Lower leg skin (tissue), 3 donors: Measurements from ENCODE around the gene DIP2C.

Experiments used
- POLR2A ChIP-seq, 2 donors: fragments of 450-650 bp; IDR thresholded peaks; one replicate each; pipeline ENCODE4 v1.6.1; 2016 to 2017; ENCODE audit warnings: antibody characterized with exemption in 2 of 2, mild to moderate bottlenecking in 1 of 2, moderate library complexity in 1 of 2
- TF ChIP-seq, protein P1 (sequence below), 3 donors: fragments of 450-650 bp; IDR thresholded peaks; one replicate each; pipeline ENCODE4 v1.5.1; 2016; ENCODE audit warnings: antibody characterized with exemption in 3 of 3, mild to moderate bottlenecking in 3 of 3, moderate library complexity in 2 of 3

DNA sequence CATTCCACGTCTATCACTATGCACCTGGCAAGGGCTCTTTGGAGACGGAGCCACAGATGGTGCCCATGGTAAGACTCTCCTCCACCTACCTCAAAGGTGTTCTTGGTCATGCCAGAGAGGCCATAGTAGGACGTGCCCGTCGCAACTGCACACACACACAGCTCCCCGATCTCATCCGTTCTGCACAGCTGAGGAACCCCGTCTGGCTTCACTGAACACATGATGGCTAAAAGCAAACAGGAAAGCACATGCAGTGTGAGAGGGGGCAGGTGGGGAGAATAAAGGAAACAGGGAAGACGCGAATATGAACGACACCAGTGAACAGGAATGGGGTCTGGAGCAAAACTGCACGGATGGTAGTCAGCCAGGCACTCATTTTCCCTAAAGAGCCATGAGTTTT is 323.3 kb downstream of the DIP2C start:
- TF ChIP-seq, protein P1, sequence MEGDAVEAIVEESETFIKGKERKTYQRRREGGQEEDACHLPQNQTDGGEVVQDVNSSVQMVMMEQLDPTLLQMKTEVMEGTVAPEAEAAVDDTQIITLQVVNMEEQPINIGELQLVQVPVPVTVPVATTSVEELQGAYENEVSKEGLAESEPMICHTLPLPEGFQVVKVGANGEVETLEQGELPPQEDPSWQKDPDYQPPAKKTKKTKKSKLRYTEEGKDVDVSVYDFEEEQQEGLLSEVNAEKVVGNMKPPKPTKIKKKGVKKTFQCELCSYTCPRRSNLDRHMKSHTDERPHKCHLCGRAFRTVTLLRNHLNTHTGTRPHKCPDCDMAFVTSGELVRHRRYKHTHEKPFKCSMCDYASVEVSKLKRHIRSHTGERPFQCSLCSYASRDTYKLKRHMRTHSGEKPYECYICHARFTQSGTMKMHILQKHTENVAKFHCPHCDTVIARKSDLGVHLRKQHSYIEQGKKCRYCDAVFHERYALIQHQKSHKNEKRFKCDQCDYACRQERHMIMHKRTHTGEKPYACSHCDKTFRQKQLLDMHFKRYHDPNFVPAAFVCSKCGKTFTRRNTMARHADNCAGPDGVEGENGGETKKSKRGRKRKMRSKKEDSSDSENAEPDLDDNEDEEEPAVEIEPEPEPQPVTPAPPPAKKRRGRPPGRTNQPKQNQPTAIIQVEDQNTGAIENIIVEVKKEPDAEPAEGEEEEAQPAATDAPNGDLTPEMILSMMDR (IDR thresholded peaks at IDR 0.05): no peak
- no peak for TF ChIP-seq POLR2A (IDR thresholded peaks at IDR 0.05)
